GM18508 (cell line): ENCODE data around the gene TMEM95.
"Not testable (repeated sequence)": the region's sequence is repeated elsewhere in the genome, so short reads cannot be mapped to it uniquely, and the experiment has no call there.

Experiments
- ATAC-seq: cut with Tn5 transposase; IDR thresholded peaks from one replicate; pipeline ENCODE4 v1.9.1; 2021; ENCODE audit warnings: moderate number of reproducible peaks; ENCODE audit not compliant: insufficient read depth, unreplicated experiment

The TMEM95 gene

DNA sequence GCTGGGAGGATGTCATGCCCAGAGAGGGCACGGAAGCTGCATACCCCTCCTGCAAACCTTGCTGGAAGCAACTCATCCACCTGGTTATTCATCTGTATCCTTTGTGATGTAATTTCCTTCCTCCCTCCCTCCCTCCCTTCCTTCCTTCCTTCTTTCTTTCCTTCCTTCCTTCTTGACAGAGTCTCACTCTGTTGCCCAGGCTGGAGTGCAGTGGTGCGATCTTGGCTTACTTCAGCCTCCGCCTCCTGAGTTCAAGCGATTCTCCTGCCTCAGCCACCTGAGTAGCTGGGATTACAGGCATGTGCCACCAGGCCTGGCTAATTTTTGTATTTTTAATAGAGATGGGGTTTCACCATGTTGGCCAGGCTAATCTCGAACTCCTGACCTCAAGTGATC is 13.6 kb downstream of the TMEM95 start:
- not testable (repeated sequence) for ATAC-seq

DNA sequence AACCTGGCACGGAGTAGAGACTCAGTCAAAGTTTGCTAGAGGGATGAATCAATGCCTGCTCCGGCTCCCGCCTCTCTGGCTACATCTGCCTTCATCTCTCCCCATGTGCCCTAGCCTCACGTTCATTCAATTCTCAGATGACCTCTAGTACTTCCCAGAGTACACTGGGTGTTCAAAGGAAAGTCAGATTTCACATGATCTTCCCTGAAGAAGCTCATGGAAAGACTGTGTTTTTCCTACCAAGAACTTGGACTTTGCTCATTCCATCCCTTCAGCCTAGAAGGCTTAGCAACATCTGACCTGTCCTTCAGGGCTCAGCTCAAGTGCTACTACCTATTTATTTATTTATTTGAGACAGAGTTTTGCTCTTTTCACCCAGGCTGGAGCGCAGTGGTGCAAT is 14.9 kb downstream of the TMEM95 start:
- ATAC-seq, result no peak

GRCh38 chr17:7370853-7371252 is 15.9 kb downstream of the TMEM95 start:
- ATAC-seq, result no peak

DNA sequence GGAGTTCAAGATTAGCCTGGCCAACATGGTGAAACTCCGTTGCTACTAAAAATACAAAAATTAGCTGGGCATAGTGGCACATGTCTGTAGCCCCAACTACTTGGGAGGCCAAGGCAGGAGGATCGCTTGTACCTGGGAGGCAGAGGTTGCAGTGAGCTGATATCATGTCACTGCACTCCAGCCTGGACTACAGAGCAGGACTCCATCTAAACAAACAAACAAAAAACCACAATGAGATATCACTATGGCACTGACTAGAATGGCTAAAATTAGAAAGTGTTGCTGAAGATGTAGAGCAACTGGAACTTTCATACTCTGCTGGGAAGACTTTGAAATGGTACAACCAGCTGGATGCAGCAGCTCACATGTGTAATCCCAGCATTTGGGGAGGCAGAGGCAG is 19.4 kb downstream of the TMEM95 start:
- no peak for ATAC-seq

DNA sequence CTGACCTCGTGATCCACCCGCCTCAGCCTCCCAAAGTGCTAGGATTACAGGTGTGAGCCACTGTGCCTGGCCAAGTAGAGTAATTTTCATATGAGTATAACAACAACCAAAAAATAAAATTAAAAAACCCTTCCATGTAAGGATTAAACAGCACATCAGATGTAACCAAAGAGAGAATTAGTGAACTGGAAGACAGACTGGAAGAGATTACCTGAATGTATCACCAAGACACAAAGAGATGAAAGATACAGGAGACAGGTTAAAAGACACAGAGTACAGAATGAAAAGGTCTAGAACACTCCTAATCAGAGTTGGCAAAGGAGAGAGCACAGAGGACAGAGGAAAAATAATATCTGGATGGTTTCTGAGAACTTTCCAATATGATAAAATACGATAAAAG is 24.2 kb downstream of the TMEM95 start:
- no peak for ATAC-seq

GRCh38 chr17:7380321-7380720 is 25.4 kb downstream of the TMEM95 start:
- no peak for ATAC-seq

DNA sequence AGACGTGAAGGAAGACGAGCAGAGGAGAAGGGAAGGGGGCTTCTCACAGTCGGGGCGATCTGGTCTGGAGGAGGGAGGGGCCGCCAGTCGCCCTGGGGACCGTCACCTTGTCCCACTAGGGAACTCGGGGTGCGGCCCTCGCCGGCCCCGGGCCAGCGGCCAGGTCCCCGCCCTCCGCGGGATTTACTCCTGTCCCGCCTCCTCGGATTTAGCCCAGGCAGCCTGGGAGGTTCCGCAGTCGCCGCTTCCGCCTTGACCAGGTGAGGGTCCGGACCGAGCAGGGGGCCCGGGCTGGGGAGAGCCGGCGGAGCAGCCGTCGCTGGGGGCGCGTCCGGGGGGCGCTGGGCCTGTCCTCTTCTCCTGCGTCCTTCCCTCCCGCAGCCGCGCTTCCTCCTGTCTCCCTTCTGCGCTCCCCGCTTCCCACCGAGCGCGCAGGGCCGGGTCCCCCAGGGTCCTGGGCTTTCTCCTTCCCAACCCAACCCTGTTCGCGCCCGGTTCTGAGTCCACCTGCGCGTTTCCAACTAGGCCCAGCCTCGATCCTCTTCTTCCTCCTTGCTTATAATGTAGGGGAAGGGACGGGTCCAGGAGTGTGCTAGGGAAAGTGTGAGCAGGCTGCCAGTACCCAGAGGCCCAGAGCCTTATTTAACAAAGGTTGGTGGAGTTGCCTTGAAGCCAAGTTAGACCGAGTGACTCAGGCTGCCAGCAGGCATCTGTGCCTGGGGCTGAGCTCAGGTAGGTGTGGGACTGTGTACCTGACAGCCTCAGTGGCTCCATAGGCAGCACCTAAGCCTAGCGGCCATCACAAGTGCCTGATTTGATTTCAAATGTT is 26.1 kb downstream of the TMEM95 start, which contains the start of gene TNK1:
Gene TNK1, plus strand, starts transcription at position 235 of the 829 bp plus-strand sequence. CDS start 1,838 bp downstream, outside the sequence.
- no peak for ATAC-seq

- no peak for ATAC-seq
Measured at GRCh38 chr17:7382901-7383300, 27.9 kb downstream of the TMEM95 start.

- ATAC-seq, result no peak
Measured at GRCh38 chr17:7383371-7383741, 28.4 kb downstream of the TMEM95 start.

GRCh38 chr17:7383742-7384488 is 29.0 kb downstream of the TMEM95 start:
- ATAC-seq, result no peak

DNA sequence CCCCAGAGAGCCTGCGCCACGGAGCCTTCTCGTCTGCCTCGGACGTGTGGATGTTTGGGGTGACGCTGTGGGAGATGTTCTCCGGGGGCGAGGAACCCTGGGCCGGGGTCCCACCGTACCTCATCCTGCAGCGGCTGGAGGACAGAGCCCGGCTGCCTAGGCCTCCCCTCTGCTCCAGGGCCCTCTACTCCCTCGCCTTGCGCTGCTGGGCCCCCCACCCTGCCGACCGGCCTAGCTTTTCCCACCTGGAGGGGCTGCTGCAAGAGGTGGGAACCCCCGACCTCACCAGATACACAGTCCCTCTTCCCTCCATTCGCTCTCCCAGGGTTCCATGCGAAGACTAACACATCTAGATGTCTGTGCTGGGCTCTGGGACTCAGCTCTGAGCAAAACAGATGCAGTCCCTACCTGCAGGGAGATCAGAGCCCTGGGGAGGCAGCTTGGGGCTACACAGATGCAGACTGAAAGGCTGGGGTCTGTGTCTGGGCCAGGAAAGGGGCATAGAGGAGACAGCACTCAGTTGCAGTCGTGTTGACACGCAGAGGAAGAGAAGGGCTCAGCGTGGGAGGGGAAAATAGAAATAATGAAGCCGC is 29.6 kb downstream of the TMEM95 start:
- ATAC-seq, result no peak

DNA sequence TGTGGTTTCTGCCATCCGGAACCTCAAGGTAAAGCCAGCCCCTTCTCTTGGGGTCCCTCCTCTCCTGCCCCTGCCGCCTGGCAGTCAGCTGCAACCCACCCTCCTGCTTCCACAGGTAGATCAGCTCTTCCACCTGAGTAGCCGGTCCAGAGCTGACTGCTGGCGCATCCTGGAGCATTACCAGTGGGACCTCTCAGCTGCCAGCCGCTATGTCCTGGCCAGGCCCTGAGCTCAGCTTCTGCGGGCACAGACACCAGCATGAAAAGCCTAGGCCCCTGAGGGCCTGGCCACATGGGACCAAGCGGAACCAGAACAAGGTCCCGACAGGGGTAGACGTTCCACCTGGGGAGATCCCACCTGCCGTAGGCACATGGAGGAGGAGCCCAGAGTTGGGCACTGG is 33.9 kb downstream of the TMEM95 start:
- ATAC-seq, result no peak

DNA sequence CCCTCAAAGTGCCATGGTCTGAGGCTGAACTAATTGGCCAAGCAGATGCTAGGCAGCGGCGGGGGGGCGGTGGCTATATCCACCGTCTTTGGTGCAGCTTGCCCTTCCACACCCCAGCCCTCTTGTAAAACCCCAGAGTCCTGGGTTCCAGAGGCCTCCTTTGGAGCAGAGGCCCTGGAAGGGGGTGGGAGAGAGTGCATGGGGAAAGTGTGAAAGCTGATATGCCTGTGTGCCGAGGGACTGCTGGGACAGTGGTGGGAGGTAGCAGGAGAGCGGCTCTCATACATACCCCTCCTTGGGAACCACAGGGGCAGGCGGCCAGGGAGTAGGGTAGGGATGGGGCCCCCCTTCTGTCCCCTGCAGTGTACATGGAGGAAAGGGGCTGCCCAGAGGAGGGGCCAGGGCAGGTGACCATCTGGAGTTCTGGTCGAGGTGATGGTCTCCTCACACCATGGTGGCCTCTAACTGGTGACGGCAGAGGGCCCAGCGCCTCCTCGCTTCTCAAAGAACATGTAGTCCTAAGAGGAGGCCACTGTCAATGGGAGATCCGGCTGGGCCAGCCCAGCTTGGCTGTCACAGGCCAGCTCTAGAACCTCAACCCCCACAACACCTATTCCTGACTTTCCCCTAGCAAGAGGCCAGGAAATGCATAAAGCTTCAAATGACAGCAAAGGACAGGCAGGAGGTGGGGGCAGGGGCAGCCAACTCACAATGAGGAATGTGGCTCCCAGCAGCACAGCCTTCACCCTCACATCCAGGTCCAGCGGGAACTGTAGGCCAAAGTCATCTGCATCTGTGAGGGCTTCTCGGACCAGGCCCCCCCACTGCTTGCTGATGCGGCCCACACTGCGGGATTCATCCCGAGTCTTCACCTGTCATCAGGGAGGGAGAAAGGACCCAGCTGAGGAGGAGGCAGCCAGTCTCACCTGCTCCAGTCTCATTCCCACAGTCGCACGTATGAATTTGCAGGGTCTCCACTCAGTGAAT is 35.3 kb downstream of the TMEM95 start:
- ATAC-seq, result no peak

DNA sequence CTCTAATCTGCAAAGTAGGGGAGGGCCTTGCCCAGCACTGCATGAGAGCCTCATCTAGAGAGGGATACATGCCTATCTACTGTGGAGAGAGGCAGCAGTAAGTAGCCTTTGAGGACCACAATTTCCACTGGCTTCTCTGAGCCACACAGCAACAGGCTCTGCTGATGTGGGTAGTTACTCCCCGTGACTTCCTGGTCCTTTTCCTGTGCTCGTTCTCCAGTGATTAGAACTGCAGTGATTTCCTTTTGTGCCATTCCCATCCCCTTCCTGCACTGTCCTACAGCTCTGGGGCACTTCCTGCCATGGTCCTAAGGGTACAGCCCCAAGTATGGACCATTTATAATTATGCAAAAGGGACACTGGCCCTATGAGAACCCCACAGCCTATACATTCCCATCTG is 36.4 kb downstream of the TMEM95 start:
- ATAC-seq, result no peak

- no peak for ATAC-seq
Measured at GRCh38 chr17:7392696-7393612, 38.0 kb downstream of the TMEM95 start.

DNA sequence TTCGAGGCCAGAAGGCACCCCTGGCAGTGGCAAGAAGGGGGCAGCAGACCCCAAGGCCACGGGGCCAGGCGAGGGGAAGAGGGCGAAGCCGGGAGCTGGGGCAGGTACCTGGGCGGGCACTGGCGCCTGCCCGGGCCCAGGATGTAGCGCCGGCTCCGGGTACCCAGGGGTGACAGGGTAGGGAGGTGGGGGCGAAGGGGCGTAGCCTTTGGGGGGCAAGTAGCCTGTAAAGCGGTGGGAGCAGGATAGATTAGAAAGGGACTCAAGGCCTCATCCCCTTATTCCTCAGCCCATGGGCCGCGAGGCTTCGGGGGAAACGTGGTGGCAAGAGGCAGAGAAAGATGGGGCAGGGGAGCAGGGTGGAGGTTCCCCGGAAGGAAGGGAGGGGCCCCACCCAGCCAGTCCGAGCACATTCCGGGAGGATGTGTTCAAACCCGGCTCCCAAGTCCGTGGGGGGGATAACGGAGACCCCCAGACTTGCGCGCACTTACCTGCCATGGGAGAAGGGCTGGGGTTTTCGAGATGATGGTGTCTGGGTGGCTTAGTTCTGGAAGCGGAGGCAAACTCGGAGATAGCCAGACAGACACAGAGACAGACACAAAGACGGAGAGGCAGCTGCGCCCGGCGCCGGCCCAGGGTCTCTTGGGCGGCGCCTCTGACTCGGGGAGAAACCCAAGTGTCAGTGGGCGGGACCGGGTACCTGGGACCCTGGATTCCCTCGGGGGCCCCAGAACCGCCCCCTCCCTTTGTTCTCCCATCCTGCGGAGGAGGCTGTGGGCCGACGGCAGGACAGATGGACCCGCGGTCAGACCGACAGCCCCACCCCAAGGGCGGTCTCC is 38.9 kb downstream of the TMEM95 start:
- no peak for ATAC-seq

DNA sequence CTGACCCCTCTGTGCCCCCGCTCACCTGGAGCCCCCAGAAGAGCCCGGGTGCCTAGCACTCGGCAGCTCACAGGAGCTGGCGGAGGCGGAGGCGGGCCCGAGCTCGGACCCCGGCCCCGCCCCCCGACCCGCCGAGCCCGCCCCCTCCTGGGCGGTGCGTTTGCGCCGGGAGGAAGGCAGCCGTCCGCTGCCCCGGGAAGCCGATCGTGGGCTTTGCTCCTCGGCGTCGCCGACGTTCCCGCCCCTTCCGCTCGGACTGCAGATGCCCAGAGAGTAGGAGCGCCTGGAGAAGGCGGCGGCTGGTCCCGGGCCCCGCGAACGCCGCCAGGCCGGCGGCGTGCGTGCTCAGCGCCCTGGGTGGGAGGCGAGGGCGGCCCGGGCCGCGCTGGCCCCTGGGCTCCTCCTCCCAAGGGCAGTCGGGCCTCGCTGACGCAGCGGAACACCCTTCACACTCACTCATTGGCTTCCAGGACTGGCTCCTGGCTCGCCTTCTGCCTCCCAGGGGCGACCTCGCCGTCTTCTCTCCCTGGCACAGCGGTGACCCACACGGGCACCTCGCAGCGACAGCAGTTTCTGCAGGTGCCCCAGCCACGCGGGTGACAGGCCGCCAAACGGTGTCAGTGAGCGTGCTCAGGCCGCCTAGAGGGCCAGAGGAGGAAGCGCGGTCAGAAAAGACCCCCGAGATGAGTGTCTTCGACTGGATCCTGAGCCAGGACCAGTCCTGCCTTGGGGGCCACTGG is 39.7 kb downstream of the TMEM95 start, which contains the start of gene PLSCR3:
Gene PLSCR3, minus strand, starts transcription at position 74 of the 740 bp plus-strand sequence. CDS start 415 bp downstream, outside the sequence.
- no peak for ATAC-seq
